ENCODE measurements around the gene NUBPL.
A peak's percentile ranks its signal among the peaks of the same experiment; 100 is the strongest.
"Not testable (repeated sequence)": the region's sequence is repeated elsewhere in the genome, so short reads cannot be mapped to it uniquely, and the experiment has no call there.

The NUBPL gene

GRCh38 chr14:31884776-31885379 is 323.7 kb downstream of the NUBPL start:
- peak; percentile 46 for DNase-seq

- peak; percentile 60 for DNase-seq
Measured at GRCh38 chr14:31886156-31886835, 325.1 kb downstream of the NUBPL start.

- no peak for DNase-seq
Measured at GRCh38 chr14:31887929-31888580, 326.9 kb downstream of the NUBPL start.

- DNase-seq = no peak
Measured at GRCh38 chr14:31889297-31889696, 328.1 kb downstream of the NUBPL start.

- DNase-seq = not testable (repeated sequence)
Measured at GRCh38 chr14:31890202-31890601, 329.0 kb downstream of the NUBPL start.

GRCh38 chr14:31893221-31893757 is 332.1 kb downstream of the NUBPL start:
- DNase-seq = peak; percentile 31

GRCh38 chr14:31894351-31894750 is 333.1 kb downstream of the NUBPL start:
- DNase-seq = no peak

- peak; percentile 87 for DNase-seq
Measured at GRCh38 chr14:31895206-31895605, 334.0 kb downstream of the NUBPL start.

GRCh38 chr14:31895646-31896045 is 334.4 kb downstream of the NUBPL start:
- no peak for DNase-seq

GRCh38 chr14:31897581-31898186 is 336.5 kb downstream of the NUBPL start:
- peak; percentile 56 for DNase-seq

- DNase-seq = no peak
Measured at GRCh38 chr14:31898838-31899528, 337.8 kb downstream of the NUBPL start.

- DNase-seq = no peak
Measured at GRCh38 chr14:31902002-31902401, 340.8 kb downstream of the NUBPL start.

GRCh38 chr14:31902945-31903646 is 341.9 kb downstream of the NUBPL start:
- DNase-seq = no peak

GRCh38 chr14:31909977-31910376 is 348.8 kb downstream of the NUBPL start:
- no peak for DNase-seq
